Duodenal mucosa (tissue), 2 donors: ENCODE results near the gene ACTL6A.
A peak's percentile ranks its signal among the peaks of the same experiment; 100 is the strongest.

Experiments
- H3K27ac ChIP-seq: one replicate; pipeline ENCODE4 v1.7.0; 2013; ENCODE audit warnings: low read depth, low read length
- H3K27me3 ChIP-seq, 2 donors: one replicate each; pipeline ENCODE4 v1.7.0; 2013; ENCODE audit warnings: low read length in 2 of 2, control low read depth in 1 of 2; ENCODE audit not compliant: insufficient read depth in 2 of 2, control insufficient read depth in 1 of 2
- H3K36me3 ChIP-seq, 2 donors: one replicate each; pipeline ENCODE4 v1.7.0; 2013; ENCODE audit warnings: low read length in 2 of 2, control low read depth in 1 of 2; ENCODE audit not compliant: insufficient read depth in 2 of 2, control insufficient read depth in 1 of 2
- H3K4me1 ChIP-seq, 2 donors: one replicate each; pipeline ENCODE4 v1.7.0; 2013; ENCODE audit warnings: low read length in 2 of 2, control low read depth in 1 of 2; ENCODE audit not compliant: insufficient read depth in 2 of 2, control insufficient read depth in 1 of 2
- H3K4me3 ChIP-seq, 2 donors: one replicate each; pipeline ENCODE4 v1.7.0; 2013; ENCODE audit warnings: low read length in 2 of 2, low read depth in 1 of 2
- H3K9ac ChIP-seq, 2 donors: one replicate each; pipeline ENCODE4 v1.7.0; 2013; ENCODE audit warnings: low read length in 2 of 2, low read depth in 1 of 2
- H3K9me3 ChIP-seq, 2 donors: one replicate each; pipeline ENCODE4 v1.7.0; 2013; ENCODE audit warnings: low read length in 2 of 2, control low read depth in 1 of 2; ENCODE audit not compliant: control insufficient read depth in 1 of 2

The ACTL6A gene

DNA sequence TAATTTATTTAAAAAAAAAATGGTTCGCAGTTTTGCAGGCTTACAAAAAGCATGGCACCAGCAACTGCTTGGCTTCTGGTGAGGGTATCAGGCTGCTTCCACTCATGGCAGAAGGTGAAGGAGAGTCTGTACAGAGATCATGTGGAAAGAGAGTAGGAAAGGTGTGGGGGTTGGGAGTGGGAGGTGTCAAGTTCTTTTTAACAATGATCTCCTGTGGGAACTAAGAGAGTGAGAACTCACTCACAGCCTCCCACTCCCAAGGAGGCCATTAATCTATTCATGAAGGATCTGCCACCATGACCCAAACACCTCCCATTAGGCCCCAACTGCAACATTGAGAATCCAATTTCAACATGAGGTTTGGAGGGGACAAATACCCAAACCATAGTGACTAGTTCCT, 21.1 kb upstream of the ACTL6A start:
- Histone ChIP-seq H3K4me3 (no peak overlapping the region), H3K36me3 (no peaks in the 10 kb centered on the region), H3K9me3 (no peaks in the 10 kb centered on the region), H3K4me1 (no peaks in the 10 kb centered on the region), H3K9ac (no peak overlapping the region), H3K27me3 (no peaks in the 10 kb centered on the region), H3K27ac (no peak overlapping the region)

DNA sequence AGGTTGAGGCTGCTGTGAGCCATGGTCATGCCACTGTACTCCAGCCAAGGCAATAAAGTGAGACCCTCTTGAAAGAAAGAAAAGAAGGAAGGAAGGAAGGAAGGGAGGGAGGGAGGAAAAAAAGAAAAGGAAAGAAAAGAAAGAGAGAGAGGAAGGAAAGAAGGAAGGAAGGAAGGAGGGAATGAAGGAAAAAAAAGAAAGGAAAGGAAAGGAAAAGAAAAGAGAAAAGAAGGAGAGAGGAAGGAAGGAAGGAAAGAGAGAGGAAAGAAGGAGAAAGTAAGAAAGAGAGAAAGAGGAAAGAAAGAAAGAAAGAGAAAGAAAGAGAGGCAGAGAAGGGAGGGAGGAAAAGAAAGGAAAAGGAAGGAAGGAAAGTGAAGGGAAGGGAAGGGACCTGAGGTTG, 20.4 kb upstream of the ACTL6A start:
- Histone ChIP-seq H3K27me3 (no peaks in the 10 kb centered on the region), H3K36me3 (no peaks in the 10 kb centered on the region), H3K9me3 (no peaks in the 10 kb centered on the region), H3K27ac (no peak overlapping the region), H3K9ac (no peak overlapping the region), H3K4me1 (no peaks in the 10 kb centered on the region), H3K4me3 (no peak overlapping the region)

DNA sequence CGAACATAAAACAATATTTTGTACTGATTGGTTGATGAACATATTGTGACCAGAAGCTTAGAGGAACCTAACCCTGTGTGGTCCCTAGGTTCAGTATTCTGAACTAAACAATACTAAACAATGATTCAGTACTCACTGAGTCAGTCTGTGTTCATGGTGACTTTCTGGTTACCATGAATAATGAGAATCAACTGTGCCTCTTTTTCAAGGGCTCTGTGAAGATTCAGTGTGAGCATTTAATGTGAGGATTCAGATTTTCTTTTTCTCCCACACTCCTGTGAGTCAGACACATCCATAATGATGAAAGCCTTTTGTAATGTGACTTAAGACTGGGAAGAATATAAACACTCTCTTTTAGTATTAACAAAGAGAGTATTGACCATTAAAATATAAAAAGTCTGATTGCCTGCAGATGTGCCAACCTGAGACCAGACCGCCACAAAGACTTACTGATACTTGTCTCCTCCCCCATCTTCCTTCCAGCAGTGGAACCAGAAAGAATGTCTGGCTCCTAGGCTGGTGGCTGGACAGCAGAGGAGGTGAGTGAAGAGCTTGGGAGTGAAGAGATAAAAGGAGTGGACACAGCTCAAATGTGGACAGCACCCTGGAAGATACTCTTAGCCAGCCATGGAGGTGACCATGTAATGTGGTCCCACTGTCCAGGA, 17.6 kb upstream of the ACTL6A start:
- Histone ChIP-seq H3K4me1 (no peaks in the 10 kb centered on the region), H3K27me3 (no peaks in the 10 kb centered on the region), H3K36me3 (no peaks in the 10 kb centered on the region), H3K27ac (no peak overlapping the region), H3K9ac (no peak overlapping the region), H3K4me3 (no peak overlapping the region), H3K9me3 (no peaks in the 10 kb centered on the region)

DNA sequence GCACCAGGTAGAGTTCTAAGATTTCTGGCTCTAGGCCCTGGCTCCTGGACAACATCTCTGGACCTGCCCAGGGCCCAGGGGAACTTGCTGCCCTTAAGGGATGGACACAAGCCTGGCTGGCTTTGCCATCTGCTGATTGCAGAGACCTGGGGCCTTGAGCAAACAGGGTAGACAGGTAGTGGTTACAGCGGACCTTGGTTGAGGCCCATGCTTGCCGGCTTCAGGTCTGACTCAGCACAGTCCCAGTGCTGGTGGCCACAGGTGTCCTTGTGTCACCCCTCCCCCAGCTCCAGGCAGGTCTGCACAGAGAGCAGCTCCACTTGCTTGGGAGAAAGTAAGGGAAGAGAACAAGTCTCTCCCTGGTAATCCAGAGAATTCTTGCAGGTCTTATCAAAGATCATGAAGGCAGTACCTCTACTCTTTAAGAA, 15.9 kb upstream of the ACTL6A start:
- Histone ChIP-seq H3K36me3 (no peaks in the 10 kb centered on the region), H3K27me3 (no peaks in the 10 kb centered on the region), H3K4me1 (no peaks in the 10 kb centered on the region)

DNA sequence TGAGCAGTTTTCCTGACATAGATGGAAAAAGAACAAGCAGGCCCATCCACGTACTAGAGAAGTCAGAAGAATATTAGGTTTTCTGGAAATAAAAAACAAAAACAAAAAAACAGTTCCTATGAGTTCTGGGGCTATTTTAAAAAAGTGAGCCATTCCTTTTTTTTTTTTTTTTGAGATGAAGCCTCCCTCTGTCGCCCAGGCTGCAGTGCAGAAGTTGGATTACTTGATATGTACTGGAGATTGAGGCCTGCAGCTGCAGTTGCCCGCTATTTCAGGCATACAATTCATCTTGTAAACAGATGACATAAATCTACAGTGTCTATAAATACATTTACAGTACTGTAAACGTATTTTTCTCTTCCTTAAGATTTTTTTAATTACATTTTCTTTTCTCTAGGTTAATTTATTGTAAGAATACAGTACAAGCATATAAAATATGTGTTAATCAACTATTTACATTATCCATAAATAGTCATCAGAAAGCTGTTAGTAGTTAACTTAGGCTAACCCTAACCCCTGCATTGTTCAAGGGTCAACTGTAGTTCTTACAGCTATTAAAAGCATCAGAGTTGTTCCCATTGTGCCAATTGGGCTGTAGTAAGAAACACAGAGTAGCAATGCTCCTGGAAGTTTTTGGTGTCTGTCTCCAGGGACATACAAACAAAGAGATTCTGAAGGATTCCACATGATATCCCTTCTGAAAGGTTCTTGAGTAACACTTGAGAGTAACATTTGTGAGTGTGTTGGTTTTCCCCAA, 11.2 kb upstream of the ACTL6A start:
- Histone ChIP-seq H3K27ac (no peak overlapping the region), H3K9ac (no peak overlapping the region), H3K27me3 (no peaks in the 10 kb centered on the region)

More for the DNA sequence above, 15.9 kb upstream of the ACTL6A start:
- no peak overlapping the region for H3K27ac ChIP-seq
- no peak overlapping the region for H3K4me3 ChIP-seq
- no peak overlapping the region for H3K9ac ChIP-seq
- no peaks in the 10 kb centered on the region for H3K9me3 ChIP-seq

DNA sequence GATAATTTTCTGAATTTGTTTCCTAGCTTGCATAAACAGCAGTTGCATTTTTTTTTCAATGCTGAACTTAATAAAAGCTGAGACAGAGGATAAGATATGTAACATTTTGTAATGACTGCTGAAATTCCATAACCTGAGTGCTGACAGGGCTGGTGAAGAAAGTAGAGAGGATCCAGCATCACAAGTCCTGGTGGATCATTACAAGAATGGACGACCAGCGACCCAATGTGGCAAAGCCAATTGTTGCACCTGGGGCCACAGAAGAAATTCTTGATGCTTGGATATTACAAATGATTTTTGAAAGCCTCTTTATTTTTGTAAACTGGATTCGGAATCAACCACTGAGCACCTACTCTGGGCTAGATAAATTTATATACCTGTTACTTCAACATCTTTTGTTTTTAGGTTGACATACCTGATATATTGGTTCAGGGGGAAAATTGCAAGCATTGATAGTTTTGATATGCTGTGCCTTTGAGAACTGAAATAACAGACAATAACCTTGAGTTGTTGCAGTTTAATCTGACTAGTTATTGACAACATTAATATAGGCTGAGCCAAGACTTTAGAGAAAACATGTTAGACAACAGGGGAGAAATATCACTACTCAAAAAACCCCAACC, 3.9 kb upstream of the ACTL6A start:
- Histone ChIP-seq H3K9me3 (no peaks in the 10 kb centered on the region), H3K4me1 (peaks cover 3 to 4% of the 10 kb centered on the region in 2 donors), H3K4me3 (no peak overlapping the region), H3K27ac (no peak overlapping the region), H3K9ac (no peak overlapping the region), H3K36me3 (no peaks in the 10 kb centered on the region), H3K27me3 (no peaks in the 10 kb centered on the region)

More for the DNA sequence above, 11.2 kb upstream of the ACTL6A start:
- H3K9me3 ChIP-seq, result no peaks in the 10 kb centered on the region
- H3K4me1 ChIP-seq, result no peaks in the 10 kb centered on the region
- H3K36me3 ChIP-seq, result no peaks in the 10 kb centered on the region
- H3K4me3 ChIP-seq, result no peak overlapping the region

DNA sequence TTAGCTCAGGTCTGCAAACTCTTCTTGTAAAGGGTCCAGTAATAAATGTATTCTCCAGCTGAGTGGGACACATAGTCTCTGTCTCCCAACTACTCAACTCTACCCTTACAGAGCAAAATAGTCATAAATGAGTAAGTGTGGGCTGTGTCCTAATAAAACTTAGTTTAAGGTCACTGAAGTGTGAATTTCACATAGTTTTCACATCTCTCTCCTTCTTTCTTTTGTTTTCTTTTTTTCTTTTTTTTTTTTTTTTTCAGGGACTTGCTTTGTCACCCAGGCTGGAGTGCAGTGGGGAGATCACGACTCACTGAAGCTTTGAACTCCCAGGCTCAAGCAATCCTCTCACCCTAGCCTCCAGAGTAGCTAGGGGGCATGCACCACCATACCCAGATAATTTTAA, 1.9 kb upstream of the ACTL6A start:
- Histone ChIP-seq H3K27ac (no peak overlapping the region), H3K4me3 (no peak overlapping the region), H3K4me1 (peaks cover 7 to 14% of the 10 kb centered on the region in 2 donors), H3K9ac (no peak overlapping the region), H3K36me3 (no peaks in the 10 kb centered on the region), H3K9me3 (no peaks in the 10 kb centered on the region), H3K27me3 (no peaks in the 10 kb centered on the region)

DNA sequence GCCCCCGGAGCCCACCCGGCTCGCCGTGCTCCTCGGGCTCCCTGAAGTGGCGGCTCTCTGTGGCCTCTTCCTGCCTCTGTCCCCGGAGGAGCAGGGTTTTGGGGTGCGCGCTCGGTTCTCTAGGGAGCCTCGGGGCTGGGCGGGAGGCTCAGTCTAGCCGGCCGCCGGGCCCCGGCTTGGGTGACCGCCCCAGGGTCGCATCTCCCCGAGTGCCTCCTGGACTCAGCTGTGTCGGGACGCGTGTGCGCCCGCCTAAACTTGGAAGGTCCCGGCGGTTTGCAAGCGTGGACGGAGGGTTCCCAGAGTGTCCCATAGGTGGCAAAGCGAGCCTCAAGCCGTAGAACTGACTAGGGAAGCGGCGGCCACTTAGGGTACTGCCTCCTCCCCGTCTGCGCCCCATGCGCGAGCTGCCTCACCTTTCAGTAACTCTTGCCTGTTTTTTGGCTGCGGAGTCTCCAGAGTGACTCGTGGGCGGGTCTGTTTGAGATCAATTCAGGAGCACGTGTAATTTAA, 601 bp downstream of the ACTL6A start:
- H3K27ac ChIP-seq, result peak overlapping the region; percentile 44
- no peaks in the 10 kb centered on the region for H3K27me3 ChIP-seq
- H3K9me3 ChIP-seq, result no peaks in the 10 kb centered on the region
- peak overlapping the region; percentile 69 to 80 for H3K9ac ChIP-seq
- H3K4me3 ChIP-seq, result peak overlapping the region; percentile 85 to 97
- H3K4me1 ChIP-seq, result peaks cover 7 to 16% of the 10 kb centered on the region in 2 donors
- H3K36me3 ChIP-seq, result no peaks in the 10 kb centered on the region

DNA sequence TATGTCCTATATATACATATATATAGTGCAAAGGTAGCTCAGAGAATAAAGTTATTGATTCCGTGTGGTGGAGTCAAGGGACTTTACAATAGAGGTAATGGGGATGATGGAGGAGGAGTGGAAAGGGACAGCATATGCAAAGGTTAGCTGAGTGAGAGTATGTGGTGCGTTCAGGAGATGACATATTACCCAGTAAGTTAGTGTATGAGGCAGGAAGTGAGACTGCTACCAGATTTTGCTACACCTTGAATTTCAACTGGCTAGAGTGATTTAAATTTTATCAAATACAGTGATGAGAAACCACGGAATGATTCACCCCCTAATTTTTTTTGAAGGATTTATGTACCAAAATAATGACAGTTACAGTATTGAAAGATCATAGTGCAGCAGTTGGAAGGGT, 2.8 kb downstream of the ACTL6A start:
- H3K9me3 ChIP-seq, result no peaks in the 10 kb centered on the region
- peaks cover 6 to 7% of the 10 kb centered on the region in 2 donors for H3K36me3 ChIP-seq
- H3K27me3 ChIP-seq, result no peaks in the 10 kb centered on the region
- no peak overlapping the region for H3K4me3 ChIP-seq
- H3K9ac ChIP-seq, result no peak overlapping the region
- peaks cover 7 to 16% of the 10 kb centered on the region in 2 donors for H3K4me1 ChIP-seq
- no peak overlapping the region for H3K27ac ChIP-seq

DNA sequence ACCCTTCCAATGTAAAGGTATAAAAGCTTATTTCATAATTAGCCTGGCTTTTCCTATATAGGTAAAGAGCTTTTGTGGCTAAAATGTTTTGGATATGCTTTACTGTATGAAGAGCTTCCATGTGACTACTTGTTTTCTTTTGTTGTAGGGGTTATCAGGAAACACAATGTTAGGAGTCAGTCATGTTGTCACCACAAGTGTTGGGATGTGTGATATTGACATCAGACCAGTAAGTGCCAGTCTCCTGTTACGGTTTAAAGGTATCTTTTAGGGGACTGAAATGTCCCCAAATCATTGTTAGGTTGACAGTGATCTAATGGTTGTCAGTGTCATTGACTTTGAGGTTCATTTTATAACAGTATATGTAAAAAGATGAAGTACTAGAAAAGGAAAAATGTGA, 18.3 kb downstream of the ACTL6A start:
- Histone ChIP-seq H3K36me3 (peaks cover 33 to 68% of the 10 kb centered on the region in 2 donors), H3K9ac (no peak overlapping the region), H3K4me1 (no peaks in the 10 kb centered on the region), H3K9me3 (no peaks in the 10 kb centered on the region), H3K27me3 (no peaks in the 10 kb centered on the region), H3K27ac (no peak overlapping the region), H3K4me3 (no peak overlapping the region)
